Epithelial cell of esophagus (primary cell): ENCODE results near the gene USF3.

Experiments used
- DNase-seq: peaks from one replicate; pipeline ENCODE4 v3.0.0; 2010; ENCODE audit warnings: low read depth
- H3K4me3 ChIP-seq: 2 replicates; pipeline ENCODE4 v1.5.1; 2011; ENCODE audit warnings: mild to moderate bottlenecking, low read length, control low read depth
- TF ChIP-seq, protein P1 (sequence below): IDR thresholded peaks from 2 replicates; pipeline ENCODE4 v1.5.1; 2011; ENCODE audit warnings: low read depth, mild to moderate bottlenecking, low read length, control low read depth, inconsistent platforms; ENCODE audit not compliant: insufficient read depth; ENCODE audit errors: missing control alignments

Gene USF3

DNA sequence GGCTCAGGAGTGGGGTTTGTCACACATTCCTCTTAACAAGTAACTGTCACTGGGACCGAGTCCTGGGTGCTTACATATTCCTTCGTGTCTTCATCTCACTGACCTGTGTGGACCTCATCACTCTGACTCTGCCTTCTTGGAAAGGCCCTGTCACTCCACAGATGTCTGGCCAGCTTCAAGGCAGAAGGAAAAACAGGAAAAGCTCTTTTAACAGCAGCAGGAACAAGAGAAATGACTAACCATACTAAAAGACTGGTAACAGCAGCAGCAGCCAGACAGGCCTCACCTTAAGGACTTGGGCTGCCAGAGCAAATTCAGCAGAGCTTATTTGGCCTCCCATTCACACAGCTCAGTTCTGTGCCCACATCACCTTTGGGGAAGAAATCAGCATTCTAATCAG is 68.1 kb downstream of the USF3 start:
- DNase-seq: no peak
- TF ChIP-seq, protein P1, sequence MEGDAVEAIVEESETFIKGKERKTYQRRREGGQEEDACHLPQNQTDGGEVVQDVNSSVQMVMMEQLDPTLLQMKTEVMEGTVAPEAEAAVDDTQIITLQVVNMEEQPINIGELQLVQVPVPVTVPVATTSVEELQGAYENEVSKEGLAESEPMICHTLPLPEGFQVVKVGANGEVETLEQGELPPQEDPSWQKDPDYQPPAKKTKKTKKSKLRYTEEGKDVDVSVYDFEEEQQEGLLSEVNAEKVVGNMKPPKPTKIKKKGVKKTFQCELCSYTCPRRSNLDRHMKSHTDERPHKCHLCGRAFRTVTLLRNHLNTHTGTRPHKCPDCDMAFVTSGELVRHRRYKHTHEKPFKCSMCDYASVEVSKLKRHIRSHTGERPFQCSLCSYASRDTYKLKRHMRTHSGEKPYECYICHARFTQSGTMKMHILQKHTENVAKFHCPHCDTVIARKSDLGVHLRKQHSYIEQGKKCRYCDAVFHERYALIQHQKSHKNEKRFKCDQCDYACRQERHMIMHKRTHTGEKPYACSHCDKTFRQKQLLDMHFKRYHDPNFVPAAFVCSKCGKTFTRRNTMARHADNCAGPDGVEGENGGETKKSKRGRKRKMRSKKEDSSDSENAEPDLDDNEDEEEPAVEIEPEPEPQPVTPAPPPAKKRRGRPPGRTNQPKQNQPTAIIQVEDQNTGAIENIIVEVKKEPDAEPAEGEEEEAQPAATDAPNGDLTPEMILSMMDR: no peak
- no peak overlapping the region for H3K4me3 ChIP-seq

DNA sequence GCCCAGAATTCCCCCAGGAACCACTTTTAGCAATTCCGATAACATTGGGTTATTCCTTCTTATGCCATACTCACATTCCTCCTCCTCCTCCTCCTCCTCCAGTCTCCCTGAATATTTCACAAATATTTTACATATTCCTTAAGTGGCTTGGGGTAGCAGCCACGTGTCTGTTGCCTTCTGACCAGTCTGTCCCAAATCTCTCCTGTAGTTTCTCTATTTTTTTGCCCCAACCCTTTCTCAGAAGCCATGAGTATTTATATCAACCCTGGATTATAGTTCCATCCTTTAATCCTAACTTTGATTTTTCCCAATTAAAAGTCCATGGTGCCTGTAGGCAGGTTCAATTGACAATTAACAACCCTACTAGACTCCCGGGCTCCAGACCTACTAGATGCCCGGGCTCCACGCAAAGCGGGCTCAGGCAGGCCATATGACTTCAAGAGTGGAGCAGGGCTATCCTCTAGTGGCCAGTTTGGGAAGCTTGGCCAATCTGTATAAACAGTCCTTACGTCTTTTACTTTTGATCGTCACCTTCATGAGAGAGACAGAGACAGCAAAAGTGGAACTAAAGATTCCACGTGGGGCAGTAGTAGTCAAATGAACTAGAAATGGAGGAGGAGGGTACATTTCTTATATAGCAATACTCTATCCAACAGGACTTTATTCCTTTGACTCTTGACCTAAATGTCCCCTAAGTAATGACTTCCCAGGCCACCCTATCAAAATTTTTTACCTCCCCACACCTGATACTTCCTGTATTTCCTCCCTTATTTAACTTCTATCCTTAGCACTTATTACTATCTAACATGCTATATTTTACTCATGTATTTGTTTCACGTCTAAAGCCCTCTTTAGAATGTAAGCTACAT is 69.7 kb downstream of the USF3 start:
- peak; percentile 72 for DNase-seq
- TF ChIP-seq, protein P1: peak; percentile 99
- no peak overlapping the region for H3K4me3 ChIP-seq

- TF ChIP-seq, protein P1: no peak
- no peak for DNase-seq
- no peak overlapping the region for H3K4me3 ChIP-seq
Observed at GRCh38 chr3:113625834-113626233, 70.6 kb downstream of the USF3 start.

DNA sequence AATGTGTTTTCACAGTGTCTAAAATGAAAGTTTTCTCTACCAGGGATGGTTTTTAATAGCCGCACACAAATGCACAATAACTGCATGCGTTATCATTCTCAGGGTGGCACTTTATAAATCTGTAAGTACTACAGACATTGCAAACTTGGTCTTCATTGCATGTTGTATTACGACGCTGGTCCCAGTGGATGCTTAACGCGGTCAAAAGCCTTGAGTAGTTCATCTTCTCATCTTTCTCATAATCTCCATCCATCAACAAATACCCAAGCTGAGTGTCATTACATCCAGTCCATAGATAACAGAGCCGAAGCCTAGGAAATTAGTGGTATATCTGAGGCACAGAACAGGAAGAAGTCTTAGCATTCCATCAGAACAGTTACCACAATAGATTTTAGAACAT is 72.6 kb downstream of the USF3 start:
- TF ChIP-seq, protein P1: no peak
- no peak overlapping the region for H3K4me3 ChIP-seq
- DNase-seq: no peak

- DNase-seq: peak; percentile 28
- TF ChIP-seq, protein P1: peak; percentile 14
- H3K4me3 ChIP-seq: no peak overlapping the region
Observed at GRCh38 chr3:113623324-113623723, 73.1 kb downstream of the USF3 start.

DNA sequence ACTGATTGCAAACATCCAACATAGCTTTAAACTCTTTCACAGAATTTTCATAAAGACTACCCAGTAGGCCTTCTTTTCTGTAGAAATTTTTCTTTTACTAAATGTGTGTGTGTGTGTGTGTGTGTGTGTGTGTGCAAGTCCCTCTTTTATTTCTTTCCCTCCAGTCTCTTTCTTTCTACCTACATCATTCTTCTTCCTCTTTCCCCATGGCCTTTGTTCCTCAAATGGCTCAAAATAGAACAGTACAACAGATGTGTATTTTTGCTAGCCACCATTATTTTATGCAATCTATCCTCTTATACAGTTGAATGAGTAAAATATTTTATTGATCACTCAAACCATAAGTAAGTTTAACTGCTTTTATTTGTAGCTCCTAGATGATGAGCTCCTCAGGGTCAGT is 76.4 kb downstream of the USF3 start:
- DNase-seq: no peak
- H3K4me3 ChIP-seq: no peak overlapping the region
- TF ChIP-seq, protein P1: no peak

DNA sequence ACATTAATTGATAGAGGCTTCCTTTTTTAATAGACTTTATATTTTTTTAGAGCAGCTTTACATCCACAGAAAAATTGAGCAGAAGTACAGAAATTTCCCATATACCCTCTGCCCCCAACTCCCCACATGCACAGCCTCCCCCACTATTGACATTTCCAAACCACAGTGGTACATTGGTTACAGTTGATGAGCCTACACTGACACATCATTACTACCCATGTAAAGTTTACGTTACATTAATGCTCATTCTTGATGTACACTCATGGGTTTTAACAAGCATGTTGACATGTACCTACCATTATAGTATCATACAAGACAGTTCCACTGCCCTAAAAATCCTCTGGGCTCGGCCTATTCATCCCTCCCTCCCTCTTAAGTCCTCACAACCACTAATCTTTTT is 78.7 kb downstream of the USF3 start:
- TF ChIP-seq, protein P1: no peak
- H3K4me3 ChIP-seq: no peak overlapping the region
- DNase-seq: no peak
